Measurements from ENCODE around the gene CHST9.

Gene CHST9

GRCh38 chr18:26863921-26864497 is 321.1 kb downstream of the CHST9 start:
- DNase-seq: no peak

GRCh38 chr18:26863122-26863879 is 321.8 kb downstream of the CHST9 start:
- DNase-seq: peak; percentile 66

- DNase-seq: no peak
Measured at GRCh38 chr18:26862084-26862483, 323.0 kb downstream of the CHST9 start.

Data from right hindlimb (tissue), 1 donor.